Right renal cortex interstitium (tissue), 3 donors: ENCODE data around the gene CAPN1. TPM values are rescaled to one million over a fixed set of nuclear protein-coding genes. Genes with fewer than 3 reads are reported as not detected.
"Not testable (repeated sequence)": the region's sequence is repeated elsewhere in the genome, so short reads cannot be mapped to it uniquely, and the experiment has no call there.

Experiments
- DNase-seq, 3 donors: peaks; one replicate each; pipeline ENCODE4 v3.0.0-alpha.2; 2013; ENCODE audit warnings: low read depth in 3 of 3, low spot score in 2 of 3
- polyA plus RNA-seq, 3 donors: library from polyadenylated mRNA; unstranded; fragments of 120-200 nt; gene quantifications; one replicate each; pipeline ENCODE4 v1.2.1, GENCODE V29; 2013; ENCODE audit not compliant: insufficient read length in 3 of 3

The CAPN1 gene
- polyA plus RNA-seq, 3 donors: 73.4 to 102 (median 83.1) TPM

- DNase-seq: no peak
These were observed 32.6 kb downstream of the CAPN1 start for GRCh38 chr11:65214212-65214845.

GRCh38 chr11:65215441-65216076 lies 33.8 kb downstream of the CAPN1 start:
- DNase-seq: no peak

- no peak for DNase-seq
These were observed 35.1 kb downstream of the CAPN1 start for GRCh38 chr11:65216830-65217229.

DNA sequence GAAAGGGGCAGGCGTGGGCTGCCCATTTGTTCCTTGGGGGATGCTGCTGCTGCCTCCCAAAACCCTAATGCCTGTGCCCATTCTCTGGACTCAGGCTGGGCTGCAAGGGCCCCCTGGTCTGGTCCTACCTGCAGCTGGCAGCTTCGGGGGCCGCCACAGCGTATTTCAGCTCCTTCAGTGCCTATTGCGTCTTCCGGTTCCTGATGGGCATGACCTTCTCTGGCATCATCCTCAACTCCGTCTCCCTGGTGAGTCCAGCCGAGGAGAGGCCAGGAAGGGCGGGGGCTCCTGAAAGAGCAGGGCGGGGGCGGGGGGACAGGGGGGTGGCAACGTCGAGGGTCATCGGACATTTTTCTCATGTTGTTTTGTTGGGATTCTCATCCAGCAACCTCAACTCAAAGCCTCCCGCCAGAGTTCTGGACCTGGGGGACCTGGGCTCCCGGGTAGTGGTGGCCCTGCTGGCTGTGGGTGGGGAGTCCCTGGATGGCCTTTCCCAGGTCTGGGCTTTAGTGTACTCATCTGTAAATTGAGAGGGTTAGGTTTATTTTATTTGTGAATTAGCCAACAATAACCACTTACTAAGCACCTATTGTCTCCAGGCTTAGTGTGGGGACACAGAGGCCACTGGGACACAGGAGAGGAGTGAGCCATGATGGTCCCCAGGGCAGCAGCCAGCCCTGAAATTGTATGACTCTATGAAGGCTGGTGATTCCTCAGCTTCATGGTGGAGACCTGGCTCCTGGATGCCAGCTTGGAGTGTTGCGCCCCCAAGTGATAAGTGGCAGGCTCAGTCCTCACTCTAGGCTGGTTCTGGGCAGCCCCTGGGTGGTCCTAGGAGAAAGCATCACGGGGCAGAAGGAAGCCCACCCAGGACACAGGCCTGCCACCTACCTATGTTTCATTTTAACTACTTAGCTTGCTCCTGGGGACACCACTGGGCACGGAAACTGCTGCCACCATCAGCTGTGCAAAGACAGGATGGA lies 36.0 kb downstream of the CAPN1 start:
- DNase-seq: no peak

- DNase-seq: no peak
These were observed 36.7 kb downstream of the CAPN1 start for GRCh38 chr11:65218446-65218845.

GRCh38 chr11:65219930-65220213 lies 38.1 kb downstream of the CAPN1 start:
- DNase-seq: no peak

DNA sequence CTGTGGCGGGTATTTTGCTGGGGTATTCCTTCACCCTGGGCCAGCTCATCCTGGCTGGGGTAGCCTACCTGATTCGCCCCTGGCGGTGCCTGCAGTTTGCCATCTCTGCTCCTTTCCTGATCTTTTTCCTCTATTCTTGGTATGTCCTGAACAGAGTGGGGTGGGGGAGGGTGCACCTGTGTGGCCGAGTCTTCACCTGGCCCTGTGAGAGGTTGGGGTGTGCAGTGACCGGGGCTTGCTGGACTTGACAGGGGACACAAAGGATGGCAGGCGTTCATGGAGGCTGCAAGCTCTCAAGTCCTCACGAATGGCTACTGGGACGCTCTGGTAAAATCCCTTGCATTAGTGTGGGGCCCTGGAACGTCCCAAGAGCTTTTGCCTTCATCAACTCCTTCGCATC lies 39.3 kb downstream of the CAPN1 start:
- DNase-seq: no peak

DNA sequence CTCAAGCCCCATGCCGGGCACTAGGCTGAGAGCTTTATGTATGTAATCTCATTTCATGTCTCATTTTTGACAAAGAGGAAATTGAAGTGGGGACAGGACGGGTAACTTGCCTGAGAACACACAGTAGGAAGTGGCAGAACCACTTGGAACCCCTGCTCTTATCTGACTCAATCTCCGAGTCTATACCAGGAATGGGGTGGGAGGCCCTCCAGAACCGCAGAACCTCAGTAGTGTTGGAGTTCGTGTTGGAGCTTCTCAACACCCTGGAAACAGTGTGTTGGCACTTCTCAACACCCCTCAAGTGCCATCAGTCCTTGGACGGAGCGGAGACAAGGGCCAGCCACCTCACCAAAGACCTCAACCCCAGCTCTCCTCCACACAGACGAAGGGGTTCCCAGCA lies 41.3 kb downstream of the CAPN1 start:
- DNase-seq: no peak

DNA sequence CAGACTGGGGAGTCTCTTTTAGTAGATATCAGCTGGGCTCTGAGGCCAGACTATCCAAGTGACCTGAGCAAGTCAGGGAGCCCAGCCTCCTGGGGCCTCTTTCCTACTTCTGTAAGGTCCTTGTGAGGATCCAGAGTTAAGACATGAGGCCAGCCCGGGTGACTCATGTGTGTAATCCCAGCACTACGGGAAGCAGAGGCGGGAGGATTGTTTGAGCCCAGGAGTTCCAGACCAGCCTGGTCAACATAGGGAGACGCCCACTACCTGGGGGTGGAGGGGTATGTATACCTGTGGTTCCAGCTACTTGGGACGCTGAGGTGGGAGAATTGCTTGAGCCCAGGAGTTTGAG lies 43.2 kb downstream of the CAPN1 start:
- DNase-seq: no peak

DNA sequence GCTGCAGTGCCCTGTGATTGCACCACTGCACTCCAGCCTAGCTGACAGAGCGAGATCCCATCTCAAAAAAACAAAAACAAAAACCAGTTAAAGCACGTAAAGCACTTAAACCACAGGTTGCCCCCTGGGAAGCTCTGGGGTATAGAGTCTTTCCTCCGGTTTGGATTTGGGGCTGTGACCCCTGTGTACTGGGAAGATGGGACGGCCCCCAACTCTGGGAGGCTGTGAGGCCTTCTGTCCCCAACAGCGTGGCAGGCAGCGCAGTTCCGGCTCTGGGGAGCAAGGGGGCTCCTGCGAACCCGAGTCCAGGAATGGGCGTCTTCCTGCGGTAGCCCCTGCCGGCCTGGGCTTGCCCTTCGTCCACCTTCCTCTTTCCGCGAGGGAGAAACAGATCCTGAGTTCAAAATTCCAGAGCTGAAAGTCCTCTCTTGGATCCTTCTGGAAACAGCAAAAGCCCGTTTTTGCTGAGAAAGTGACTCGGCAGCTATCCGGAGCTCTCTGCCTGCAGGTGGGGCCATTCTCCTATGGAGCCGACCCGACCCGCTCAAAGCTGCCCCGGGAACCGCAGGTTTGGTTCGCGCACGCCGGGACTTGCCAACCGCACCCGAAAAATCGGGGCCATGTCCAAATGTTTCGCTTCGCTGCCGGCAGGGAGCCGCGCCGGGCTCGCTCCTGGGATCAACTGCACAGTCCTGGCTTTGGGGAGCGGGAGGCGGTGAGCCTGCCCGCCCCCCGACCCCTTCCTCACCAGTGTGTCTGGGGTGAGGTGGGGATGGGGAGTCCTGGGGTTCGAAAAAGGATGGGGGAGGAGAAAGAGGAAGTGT lies 43.8 kb downstream of the CAPN1 start:
- DNase-seq: no peak

GRCh38 chr11:65226103-65226442 lies 44.3 kb downstream of the CAPN1 start:
- DNase-seq: no peak

GRCh38 chr11:65227879-65228278 lies 46.2 kb downstream of the CAPN1 start:
- no peak for DNase-seq

- DNase-seq: no peak
These were observed 54.7 kb downstream of the CAPN1 start for GRCh38 chr11:65236194-65237059.

- not testable (repeated sequence) for DNase-seq
These were observed 56.6 kb downstream of the CAPN1 start for GRCh38 chr11:65238302-65238701.

GRCh38 chr11:65241134-65241533 lies 59.4 kb downstream of the CAPN1 start:
- DNase-seq: no peak

- DNase-seq: no peak
These were observed 60.0 kb downstream of the CAPN1 start for GRCh38 chr11:65241692-65242091.

GRCh38 chr11:65242389-65242788 lies 60.7 kb downstream of the CAPN1 start:
- no peak for DNase-seq

GRCh38 chr11:65243797-65244196 lies 62.1 kb downstream of the CAPN1 start:
- DNase-seq: no peak

GRCh38 chr11:65245046-65245445 lies 63.3 kb downstream of the CAPN1 start:
- not testable (repeated sequence) for DNase-seq

DNA sequence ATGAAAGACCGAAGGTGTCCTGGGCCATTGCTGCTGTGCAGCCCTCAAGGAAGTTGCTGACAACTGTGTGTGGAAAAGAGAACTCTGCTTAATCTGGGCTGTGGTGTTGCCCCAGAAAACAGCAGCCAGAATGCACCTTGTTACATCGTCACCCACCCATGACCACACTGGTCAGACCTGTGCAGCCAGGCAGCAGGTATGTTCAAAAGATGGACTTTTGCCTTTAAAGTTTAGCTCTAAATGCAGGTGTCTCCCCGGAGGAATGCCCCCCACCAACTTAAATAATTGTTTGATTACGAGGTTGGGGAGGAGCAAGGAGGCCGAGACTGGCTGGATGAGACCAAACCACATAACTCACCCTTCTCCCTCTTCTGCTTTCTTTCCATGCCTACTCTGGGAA lies 64.8 kb downstream of the CAPN1 start:
- no peak for DNase-seq
